HCT116 (cell line): ENCODE measurements around the gene PLVAP. TPM values are rescaled to one million over a fixed set of nuclear protein-coding genes. Genes with fewer than 3 reads are reported as not detected.

ENCODE experiments used
- ATAC-seq: fragments of 200-7000 bp; cut with Tn5 transposase; 2 replicates; pipeline ENCODE4 v1.9.1; 2020; ENCODE audit warnings: mild to moderate bottlenecking, moderate library complexity
- BruUV-seq: library from RNA; stranded (reverse); fragments of 400-500 nt; replicated peaks from 2 replicates; lab custom pipeline; 2021; lab: Mats Ljungman, UMichigan
- CTCF ChIA-PET: fragments of 300-600 bp; sonication (Branson Sonifier 250); formaldehyde crosslinking; loops from one replicate; lab custom pipeline; 2021; ENCODE audit warnings: antibody characterized with exemption; lab: Charles Lee
- POLR2A ChIA-PET: fragments of 300-600, 350-600 bp; sonication (Branson Sonifier 250); formaldehyde crosslinking; loops from one replicate; lab custom pipeline; 2021; ENCODE audit warnings: antibody characterized with exemption; lab: Charles Lee
- RAD21 ChIA-PET, 2 experiments: fragments of 300-600 bp; sonication (Branson Sonifier 250); formaldehyde crosslinking; loops; one replicate each; lab custom pipeline; 2023; ENCODE audit warnings: low total read pairs in 2 of 2; ENCODE audit not compliant: uncharacterized antibody in 2 of 2, unreplicated experiment in 2 of 2, low non-redundant PET in 1 of 2; lab: Charles Lee
- DNase-seq: peaks from one replicate; pipeline ENCODE4 v3.0.0-alpha.2; 2010; ENCODE audit warnings: low read depth, low spot score
- H2AFZ ChIP-seq: fragments of 200-600 bp; shearing (Covaris generic), sonication (generic); 2 replicates; pipeline ENCODE4 v1.6.1; 2017; ENCODE audit warnings: low read depth, mixed run types, mixed read lengths, antibody characterized with exemption, low read length; ENCODE audit not compliant: poor library complexity, severe bottlenecking
- H3K27ac ChIP-seq: 2 replicates; pipeline ENCODE4 v1.5.1; 2012; ENCODE audit warnings: low read depth, low read length
- H3K27me3 ChIP-seq: fragments of 200-600 bp; sonication (generic); 2 replicates; pipeline ENCODE4 v1.6.1; 2016; ENCODE audit warnings: mixed run types, low read length, mixed read lengths; ENCODE audit not compliant: insufficient read depth
- H3K36me3 ChIP-seq, 2 experiments: fragments of 200-500 bp in 1 of 2; fragments of 200-600 bp in 1 of 2; sonication (Bioruptor generic) in 1 of 2; sonication (generic) in 1 of 2; 2 replicates each; pipeline versions ENCODE4 v1.5.1 to v1.6.1; 2014 to 2016; ENCODE audit warnings: low read length in 2 of 2, inconsistent platforms in 1 of 2, mixed read lengths in 1 of 2, mixed run types in 1 of 2; ENCODE audit not compliant: insufficient read depth in 2 of 2, control insufficient read depth in 1 of 2
- H3K4me1 ChIP-seq, 2 experiments: fragments of 200-600 bp in 1 of 2; sonication (generic) in 1 of 2; 2 replicates each; pipeline versions ENCODE4 v1.5.1 to v1.6.1; 2012 to 2017; ENCODE audit warnings: low read length in 2 of 2, inconsistent platforms in 1 of 2, mild to moderate bottlenecking in 1 of 2, mixed read lengths in 1 of 2, mixed run types in 1 of 2, moderate library complexity in 1 of 2; ENCODE audit not compliant: insufficient read depth in 2 of 2, control insufficient read depth in 1 of 2
- H3K4me2 ChIP-seq: fragments of 200-600 bp; sonication (generic); 2 replicates; pipeline ENCODE4 v1.6.1; 2017; ENCODE audit warnings: mixed run types, low read length, mixed read lengths
- H3K4me3 ChIP-seq, 2 experiments: fragments of 200-600 bp in 1 of 2; sonication (generic) in 1 of 2; replicated peaks in 1 of 2; 2 replicates each; pipeline ENCODE4 v1.5.1; 2011 to 2016; ENCODE audit warnings: low read length in 2 of 2, control low read depth in 1 of 2, low read depth in 1 of 2, mild to moderate bottlenecking in 1 of 2, mixed read lengths in 1 of 2, mixed run types in 1 of 2
- H3K79me2 ChIP-seq: fragments of 200-600 bp; sonication (generic); 2 replicates; pipeline ENCODE4 v1.6.1; 2017; ENCODE audit warnings: mild to moderate bottlenecking, mixed run types, low read length, moderate library complexity, mixed read lengths; ENCODE audit not compliant: insufficient read depth
- H3K9ac ChIP-seq: fragments of 200-600 bp; sonication (generic); 2 replicates; pipeline ENCODE4 v1.6.1; 2016; ENCODE audit warnings: low read length, mixed read lengths
- H3K9me2 ChIP-seq: fragments of 200-600 bp; sonication (generic), shearing (Covaris generic); 2 replicates; pipeline ENCODE4 v1.6.1; 2017; ENCODE audit warnings: mixed run types, mild to moderate bottlenecking, moderate library complexity; ENCODE audit not compliant: insufficient read depth
- H3K9me3 ChIP-seq, 2 experiments: fragments of 200-500 bp in 1 of 2; fragments of 200-600 bp in 1 of 2; sonication (Bioruptor generic) in 1 of 2; sonication (generic) in 1 of 2; 2 replicates each; pipeline ENCODE4 v1.6.1; 2014 to 2017; ENCODE audit warnings: low read length in 2 of 2, mixed read lengths in 2 of 2, inconsistent platforms in 1 of 2, low read depth in 1 of 2, mild to moderate bottlenecking in 1 of 2, mixed run types in 1 of 2, moderate library complexity in 1 of 2; ENCODE audit not compliant: control insufficient read depth in 1 of 2, insufficient read depth in 1 of 2
- H4K20me1 ChIP-seq: fragments of 200-600 bp; sonication (generic), shearing (Covaris generic); 2 replicates; pipeline ENCODE4 v1.6.1; 2017; ENCODE audit warnings: mixed run types, mild to moderate bottlenecking, moderate library complexity; ENCODE audit not compliant: insufficient read depth
- CEBPB ChIP-seq: IDR thresholded peaks from 2 replicates; pipeline ENCODE4 v1.6.1; 2012; ENCODE audit warnings: low read depth
- EGR1 ChIP-seq: IDR thresholded peaks from 2 replicates; pipeline ENCODE4 v1.6.1; 2012; ENCODE audit warnings: low read depth
- EZH2 ChIP-seq: fragments of 200-600 bp; sonication (generic); IDR thresholded peaks from 2 replicates; pipeline ENCODE4 v1.6.1; 2017; ENCODE audit warnings: antibody characterized with exemption, mixed run types
- EZH2phosphoT487 ChIP-seq: fragments of 200-600 bp; IDR thresholded peaks from 2 replicates; pipeline ENCODE4 v1.6.1; 2018; ENCODE audit warnings: antibody characterized with exemption, borderline replicate concordance
- FOSL1 ChIP-seq: IDR thresholded peaks from 2 replicates; pipeline ENCODE4 v1.6.1; 2012; ENCODE audit warnings: low read depth
- JUND ChIP-seq: IDR thresholded peaks from 2 replicates; pipeline ENCODE4 v1.6.1; 2012
- POLR2A ChIP-seq: IDR thresholded peaks from 2 replicates; pipeline ENCODE4 v1.7.0; 2011; ENCODE audit warnings: borderline replicate concordance; ENCODE audit not compliant: insufficient read depth, insufficient read length; ENCODE audit errors: extremely low read depth
- POLR2AphosphoS5 ChIP-seq: IDR thresholded peaks from 2 replicates; pipeline ENCODE4 v1.6.1; 2011; ENCODE audit warnings: mild to moderate bottlenecking, low read depth, low read length, moderate library complexity
- RAD21 ChIP-seq: IDR thresholded peaks from 2 replicates; pipeline ENCODE4 v1.6.1; 2012; ENCODE audit warnings: low read depth, mild to moderate bottlenecking
- SP1 ChIP-seq: IDR thresholded peaks from 2 replicates; pipeline ENCODE4 v1.6.1; 2012; ENCODE audit warnings: low read depth
- SRF ChIP-seq: IDR thresholded peaks from 2 replicates; pipeline ENCODE4 v1.6.1; 2012; ENCODE audit warnings: low read depth
- TCF7L2 ChIP-seq: IDR thresholded peaks from 2 replicates; pipeline ENCODE4 v1.7.0; 2011; ENCODE audit warnings: borderline replicate concordance, inconsistent platforms; ENCODE audit not compliant: insufficient read depth, insufficient read length; ENCODE audit errors: extremely low read depth
- YY1 ChIP-seq: IDR thresholded peaks from 2 replicates; pipeline ENCODE4 v1.6.1; 2011; ENCODE audit warnings: low read length, low read depth, moderate library complexity, mild to moderate bottlenecking; ENCODE audit not compliant: insufficient replicate concordance; ENCODE audit errors: extremely low read depth
- ZFX ChIP-seq: fragments of 450-650 bp; IDR thresholded peaks from 2 replicates; pipeline ENCODE4 v1.6.1; 2017
- intact Hi-C: fragments of 100-400 bp; cut with micrococcal nuclease; formaldehyde crosslinking; loops from 2 replicates; pipeline ENCODE4 v1.10.0; 2022
- total RNA-seq: library from RNA; stranded (reverse); gene quantifications from one replicate; pipeline ENCODE4 v1.2.1, GENCODE V29; 2021; ENCODE audit not compliant: unreplicated experiment
- TF ChIP-seq, protein P1 (sequence below), 3 experiments: fragments of 200-600 bp in 1 of 3; sonication (generic) in 1 of 3; IDR thresholded peaks in 2 of 3; conservative IDR thresholded peaks in 1 of 3; 2 replicates each; pipeline ENCODE4 v1.5.1; 2012 to 2017; ENCODE audit warnings: low read depth in 2 of 3, low read length in 2 of 3, antibody characterized with exemption in 1 of 3, borderline replicate concordance in 1 of 3, control low read depth in 1 of 3, mild to moderate bottlenecking in 1 of 3, mixed read lengths in 1 of 3, mixed run types in 1 of 3, moderate library complexity in 1 of 3; ENCODE audit not compliant: insufficient read depth in 1 of 3
- TF ChIP-seq, protein P2 (sequence below): IDR thresholded peaks from 2 replicates; pipeline ENCODE4 v1.6.1; 2012
- TF ChIP-seq, protein P3 (sequence below): IDR thresholded peaks from 2 replicates; pipeline ENCODE4 v1.6.1; 2012

Gene PLVAP
- total RNA-seq, 1 experiment from 2014 or later: 0.47 TPM

DNA sequence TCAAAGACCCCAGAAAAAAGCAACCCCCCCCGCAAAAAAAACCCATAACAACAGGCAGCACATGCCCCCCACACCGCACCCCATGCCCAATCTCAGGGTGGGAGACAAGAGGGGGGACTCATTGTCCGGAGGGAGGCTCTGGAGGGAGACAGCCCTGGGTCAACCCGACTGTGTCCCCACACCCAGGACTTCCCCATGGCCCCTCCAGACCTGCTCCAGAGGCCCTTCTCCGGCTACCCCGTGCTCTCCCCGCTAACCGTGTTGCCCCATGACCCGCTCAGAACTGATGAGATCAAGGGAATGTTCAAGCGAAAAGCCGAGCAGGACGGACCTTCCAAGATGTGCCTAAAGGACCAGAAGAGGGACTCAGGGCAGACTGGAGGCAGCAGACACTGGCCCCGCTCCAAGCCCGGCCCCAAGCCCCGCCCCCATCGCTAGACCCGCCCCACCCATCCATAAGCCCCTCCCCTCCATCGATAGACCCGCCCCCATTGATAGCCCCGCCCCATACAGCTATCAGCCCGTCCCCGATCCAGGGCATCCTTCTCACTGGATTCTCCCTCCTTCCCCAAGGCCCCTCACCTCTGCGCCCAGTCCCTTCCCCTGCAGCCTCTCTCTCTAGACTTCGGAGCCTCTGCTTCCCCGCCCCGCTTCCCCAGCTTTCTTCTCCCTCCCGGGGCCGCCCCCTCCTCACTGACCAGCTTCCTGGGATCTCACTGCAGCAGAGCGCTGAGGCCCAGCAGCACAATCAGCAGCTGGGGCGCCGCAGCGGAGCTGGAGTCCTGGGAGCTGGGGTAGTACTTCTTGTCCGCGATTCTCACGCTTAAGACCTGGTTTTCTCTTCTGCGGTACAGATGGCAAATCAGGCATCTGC, 26.1 kb upstream of the PLVAP start:
- Histone ChIP-seq H3K4me1 (peaks cover 4 to 32% of the 10 kb centered on the region in 2 experiments; a peak in 3 of 4 replicates), H3K9ac (no peak overlapping the region), H3K27me3 (no peaks in the 10 kb centered on the region), H3K9me2 (no peaks in the 10 kb centered on the region), H2AFZ (no peak overlapping the region), H3K79me2 (no peaks in the 10 kb centered on the region), H3K27ac (no peak overlapping the region), H3K4me3 (no peak overlapping the region), H4K20me1 (no peaks in the 10 kb centered on the region), H3K9me3 (no peaks in the 10 kb centered on the region), H3K4me2 (peak overlapping the region; percentile 42), H3K36me3 (no peaks in the 10 kb centered on the region)
- ChIA-PET POLR2A (interaction anchor here (0.6 to 1.1 kb wide), 2 partner anchors 16 to 111 kb away, joined by 3 to 4 read pairs; no protein-coding TSS in a partner anchor), RAD21 (interaction anchor here in 1 of 2 experiments (0.6 kb wide), 1 partner anchor 48 kb away, joined by 3 read pairs; no protein-coding TSS in a partner anchor), CTCF (interaction anchor here (0.6 to 1.1 kb wide), 2 partner anchors 14 to 72 kb away, joined by 4 read pairs; no protein-coding TSS in a partner anchor)
- intact Hi-C loops: no loop called here
- TF ChIP-seq TCF7L2 (no peak), SRF (no peak), ZFX (no peak), SP1 (no peak), EGR1 (no peak), JUND (no peak), RAD21 (no peak), POLR2A (no peak), POLR2AphosphoS5 (no peak), FOSL1 (no peak), YY1 (no peak), CEBPB (no peak), EZH2phosphoT487 (no peak), EZH2 (no peak)
- TF ChIP-seq, protein P1, sequence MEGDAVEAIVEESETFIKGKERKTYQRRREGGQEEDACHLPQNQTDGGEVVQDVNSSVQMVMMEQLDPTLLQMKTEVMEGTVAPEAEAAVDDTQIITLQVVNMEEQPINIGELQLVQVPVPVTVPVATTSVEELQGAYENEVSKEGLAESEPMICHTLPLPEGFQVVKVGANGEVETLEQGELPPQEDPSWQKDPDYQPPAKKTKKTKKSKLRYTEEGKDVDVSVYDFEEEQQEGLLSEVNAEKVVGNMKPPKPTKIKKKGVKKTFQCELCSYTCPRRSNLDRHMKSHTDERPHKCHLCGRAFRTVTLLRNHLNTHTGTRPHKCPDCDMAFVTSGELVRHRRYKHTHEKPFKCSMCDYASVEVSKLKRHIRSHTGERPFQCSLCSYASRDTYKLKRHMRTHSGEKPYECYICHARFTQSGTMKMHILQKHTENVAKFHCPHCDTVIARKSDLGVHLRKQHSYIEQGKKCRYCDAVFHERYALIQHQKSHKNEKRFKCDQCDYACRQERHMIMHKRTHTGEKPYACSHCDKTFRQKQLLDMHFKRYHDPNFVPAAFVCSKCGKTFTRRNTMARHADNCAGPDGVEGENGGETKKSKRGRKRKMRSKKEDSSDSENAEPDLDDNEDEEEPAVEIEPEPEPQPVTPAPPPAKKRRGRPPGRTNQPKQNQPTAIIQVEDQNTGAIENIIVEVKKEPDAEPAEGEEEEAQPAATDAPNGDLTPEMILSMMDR (IDR thresholded peaks at IDR 0.05 in 2 of 3, conservative IDR thresholded peaks at IDR 0.05 in 1 of 3; ENCODE audit: borderline replicate concordance in 1 of 3, insufficient read depth in 1 of 3, low read depth in 2 of 3, low read length in 2 of 3): no peak
- TF ChIP-seq, protein P2, sequence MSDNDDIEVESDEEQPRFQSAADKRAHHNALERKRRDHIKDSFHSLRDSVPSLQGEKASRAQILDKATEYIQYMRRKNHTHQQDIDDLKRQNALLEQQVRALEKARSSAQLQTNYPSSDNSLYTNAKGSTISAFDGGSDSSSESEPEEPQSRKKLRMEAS: no peak
- TF ChIP-seq, protein P3, sequence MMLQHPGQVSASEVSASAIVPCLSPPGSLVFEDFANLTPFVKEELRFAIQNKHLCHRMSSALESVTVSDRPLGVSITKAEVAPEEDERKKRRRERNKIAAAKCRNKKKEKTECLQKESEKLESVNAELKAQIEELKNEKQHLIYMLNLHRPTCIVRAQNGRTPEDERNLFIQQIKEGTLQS: no peak
- no TSS peak for BruUV-seq
- no peak for DNase-seq
- ATAC-seq: peak; percentile 82
